Tibial artery (tissue), 4 donors: ENCODE data around the gene BANF2.

Experiments
- DNase-seq, 2 donors: peaks; one replicate each; pipeline ENCODE4 v3.0.0-alpha.2; 2019
- H3K27ac ChIP-seq, 2 donors: fragments of 200-600 bp; sonication (generic) in 1 of 2; 1 replicate in 1 of 2; 2 replicates in 1 of 2; pipeline ENCODE4 v1.5.1; 2018 to 2019; ENCODE audit warnings: mild to moderate bottlenecking in 1 of 2
- H3K27me3 ChIP-seq, 2 donors: fragments of 200-600 bp; sonication (generic) in 1 of 2; one replicate each; pipeline versions ENCODE4 v1.5.1 to v1.6.0; 2016 to 2019
- H3K36me3 ChIP-seq, 3 donors: fragments of 200-600 bp; sonication (generic) in 2 of 3; one replicate each; pipeline ENCODE4 v1.5.1; 2016 to 2019; ENCODE audit warnings: mild to moderate bottlenecking in 2 of 3
- H3K4me1 ChIP-seq, 4 donors: fragments of 200-600 bp; sonication (generic) in 2 of 4; 1 replicate in 3 of 4; 2 replicates in 1 of 4; pipeline ENCODE4 v1.5.1; 2016 to 2019
- H3K4me3 ChIP-seq, 2 donors: fragments of 200-600 bp; sonication (generic) in 1 of 2; 1 replicate in 1 of 2; 2 replicates in 1 of 2; pipeline ENCODE4 v1.5.1; 2018 to 2019; ENCODE audit warnings: mild to moderate bottlenecking in 2 of 2
- H3K9me3 ChIP-seq, 3 donors: fragments of 200-600 bp; sonication (generic) in 1 of 3; one replicate each; pipeline ENCODE4 v1.5.1; 2016 to 2019
- CTCF ChIP-seq, 2 experiments: fragments of 200-600 bp in 1 of 2; fragments of 450-650 bp in 1 of 2; IDR thresholded peaks; one replicate each; pipeline ENCODE4 v1.5.1; 2017 to 2019; ENCODE audit warnings: antibody characterized with exemption in 2 of 2, mild to moderate bottlenecking in 1 of 2, moderate library complexity in 1 of 2
- intact Hi-C: fragments of 100-400 bp; cut with DNase I; formaldehyde crosslinking; loops from one replicate; pipeline ENCODE4 v1.15.0; 2023; ENCODE audit warnings: low total_unique reads

Gene BANF2

GRCh38 chr20:17782768-17783167 lies 83.0 kb downstream of the BANF2 start:
- no peak for DNase-seq
- H3K27ac ChIP-seq: no peak overlapping the region
- no peaks in the 10 kb centered on the region for H3K9me3 ChIP-seq
- H3K4me1 ChIP-seq: peaks cover 0 to 16% (median 10%) of the 10 kb centered on the region in 4 donors
- no peaks in the 10 kb centered on the region for H3K36me3 ChIP-seq
- no peak overlapping the region for H3K4me3 ChIP-seq
- no peaks in the 10 kb centered on the region for H3K27me3 ChIP-seq
- intact Hi-C loops: no loop called here
- TF ChIP-seq CTCF (IDR thresholded peaks at IDR 0.05): no peak

- Histone ChIP-seq H3K4me3 (no peak overlapping the region), H3K4me1 (peaks cover 0 to 16% (median 10%) of the 10 kb centered on the region in 4 donors), H3K36me3 (no peaks in the 10 kb centered on the region), H3K27me3 (no peaks in the 10 kb centered on the region), H3K27ac (no peak overlapping the region), H3K9me3 (no peaks in the 10 kb centered on the region)
- no peak for TF ChIP-seq CTCF (IDR thresholded peaks at IDR 0.05)
- intact Hi-C loops: no loop called here
- DNase-seq: no peak
These were observed 83.9 kb downstream of the BANF2 start for GRCh38 chr20:17783671-17784070.

- Histone ChIP-seq H3K4me1 (peaks cover 0 to 16% (median 10%) of the 10 kb centered on the region in 4 donors), H3K27me3 (no peaks in the 10 kb centered on the region), H3K27ac (no peak overlapping the region), H3K36me3 (no peaks in the 10 kb centered on the region), H3K9me3 (no peaks in the 10 kb centered on the region), H3K4me3 (no peak overlapping the region)
- TF ChIP-seq CTCF (IDR thresholded peaks at IDR 0.05): no peak
- no peak for DNase-seq
- intact Hi-C loops: no loop called here
These were observed 85.2 kb downstream of the BANF2 start for GRCh38 chr20:17785007-17785406.
